ENCODE results near the gene FLVCR1.
"Not testable (repeated sequence)": the region's sequence is repeated elsewhere in the genome, so short reads cannot be mapped to it uniquely, and the experiment has no call there.

Gene FLVCR1

GRCh38 chr1:212838145-212838544 lies 19.9 kb upstream of the FLVCR1 start:
- FAIRE-seq = no peak
- TF ChIP-seq POLR2A (IDR thresholded peaks at IDR 0.05; ENCODE audit: low read depth, low read length) (no peak), TAF1 (IDR thresholded peaks at IDR 0.05; ENCODE audit: borderline replicate concordance, low read depth, low read length) (no peak), POLR2AphosphoS5 (IDR thresholded peaks at IDR 0.05; ENCODE audit: low read depth, low read length) (no peak)
- DNase-seq (ENCODE audit: insufficient read length) = no peak

DNA sequence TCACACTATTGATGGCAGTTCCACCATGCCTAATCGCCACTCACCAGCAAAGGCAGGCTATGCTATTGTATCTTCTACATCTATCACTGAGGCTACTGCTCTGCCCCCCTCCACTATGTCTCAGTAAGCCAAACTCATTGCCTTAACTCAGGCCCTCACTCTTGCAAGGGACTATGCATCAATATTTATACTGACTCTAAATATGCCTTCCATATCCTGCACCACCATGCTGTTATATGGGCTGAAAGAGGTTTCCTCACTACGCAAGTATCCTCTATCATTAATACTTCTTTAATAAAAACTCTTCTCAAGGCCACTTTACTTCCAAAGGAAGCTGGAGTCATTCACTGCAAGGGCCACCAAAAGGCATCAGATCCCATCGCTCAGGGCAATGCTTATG lies 13.6 kb upstream of the FLVCR1 start:
- not testable (repeated sequence) for DNase-seq (ENCODE audit: insufficient read length); FAIRE-seq

DNA sequence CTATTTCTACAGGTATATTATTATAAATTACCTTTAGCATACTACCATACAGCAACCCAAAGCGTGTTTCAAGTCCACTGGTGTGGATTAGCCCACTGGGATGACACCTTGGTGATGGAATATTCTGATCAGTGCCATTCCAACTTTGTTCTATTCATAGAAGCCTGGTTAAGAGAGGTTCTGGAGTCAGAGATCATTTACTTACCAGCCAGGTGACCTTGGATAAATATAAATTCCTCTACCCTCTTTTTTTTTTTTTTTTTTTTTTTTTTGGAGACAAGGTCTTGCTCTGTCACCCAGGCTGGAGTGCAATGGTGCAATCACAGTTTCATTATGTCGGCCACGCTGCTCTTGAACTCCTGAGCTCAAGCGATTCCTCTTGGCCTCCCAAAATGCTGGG lies 10.5 kb upstream of the FLVCR1 start, which contains the start of gene SPATA45:
SPATA45 (minus strand) TSS at position 101 of the 400 bp plus-strand sequence. CDS start 11,500 bp downstream, outside the sequence.
- no peak for FAIRE-seq
- no peak for TF ChIP-seq TAF1 (IDR thresholded peaks at IDR 0.05; ENCODE audit: borderline replicate concordance, low read depth, low read length)
- no peak for TF ChIP-seq POLR2A (IDR thresholded peaks at IDR 0.05; ENCODE audit: low read depth, low read length)
- no peak for TF ChIP-seq POLR2AphosphoS5 (IDR thresholded peaks at IDR 0.05; ENCODE audit: low read depth, low read length)
- no peak for DNase-seq (ENCODE audit: insufficient read length)

DNA sequence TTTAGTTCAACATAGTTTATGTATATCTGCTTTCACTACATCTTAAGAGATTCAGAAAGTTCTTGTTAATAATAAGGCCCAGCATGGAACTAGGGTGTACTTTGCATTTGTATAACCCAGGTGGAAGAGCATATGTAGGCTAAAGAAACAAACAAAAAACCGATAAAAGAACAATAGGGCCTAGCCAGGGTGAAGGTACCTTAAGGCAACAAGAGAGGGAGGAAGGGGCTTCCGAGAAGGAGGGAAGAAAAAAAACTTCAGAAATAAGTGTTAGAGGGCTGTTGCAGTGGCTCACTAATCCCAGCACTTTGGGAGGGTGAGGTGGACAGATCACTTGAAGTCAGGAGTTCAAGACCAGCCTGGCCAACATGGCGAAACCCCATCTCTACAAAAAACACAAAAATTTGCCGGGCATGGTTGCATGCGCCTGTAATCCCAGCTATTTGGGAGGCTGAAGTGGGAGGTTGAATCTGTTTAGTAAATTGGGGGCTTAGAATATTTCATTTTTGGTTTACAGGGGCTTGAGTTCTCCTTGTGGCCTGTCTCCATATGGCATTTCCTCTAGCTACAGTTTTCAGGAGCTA lies 5.9 kb upstream of the FLVCR1 start:
- DNase-seq (ENCODE audit: insufficient read length) (no peak), FAIRE-seq (no peak)
- TF ChIP-seq POLR2A (IDR thresholded peaks at IDR 0.05; ENCODE audit: low read depth, low read length) (no peak), TAF1 (IDR thresholded peaks at IDR 0.05; ENCODE audit: borderline replicate concordance, low read depth, low read length) (no peak), POLR2AphosphoS5 (IDR thresholded peaks at IDR 0.05; ENCODE audit: low read depth, low read length) (no peak)

- FAIRE-seq = no peak
- TF ChIP-seq TAF1 (IDR thresholded peaks at IDR 0.05; ENCODE audit: borderline replicate concordance, low read depth, low read length) = no peak
- TF ChIP-seq POLR2A (IDR thresholded peaks at IDR 0.05; ENCODE audit: low read depth, low read length) = no peak
- no peak for TF ChIP-seq POLR2AphosphoS5 (IDR thresholded peaks at IDR 0.05; ENCODE audit: low read depth, low read length)
- DNase-seq (ENCODE audit: insufficient read length) = no peak
Measured at GRCh38 chr1:212853658-212854057, 4.4 kb upstream of the FLVCR1 start.

GRCh38 chr1:212856755-212857154 lies 1.3 kb upstream of the FLVCR1 start:
- TF ChIP-seq POLR2A (IDR thresholded peaks at IDR 0.05; ENCODE audit: low read depth, low read length) (no peak), POLR2AphosphoS5 (IDR thresholded peaks at IDR 0.05; ENCODE audit: low read depth, low read length) (no peak), TAF1 (IDR thresholded peaks at IDR 0.05; ENCODE audit: borderline replicate concordance, low read depth, low read length) (no peak)

GRCh38 chr1:212858461-212859265 lies 588 bp downstream of the FLVCR1 start:
- FAIRE-seq (peak; percentile 14), DNase-seq (ENCODE audit: insufficient read length) (peak; percentile 20)
- TF ChIP-seq POLR2A (IDR thresholded peaks at IDR 0.05; ENCODE audit: low read depth, low read length) (no peak), TAF1 (IDR thresholded peaks at IDR 0.05; ENCODE audit: borderline replicate concordance, low read depth, low read length) (no peak), POLR2AphosphoS5 (IDR thresholded peaks at IDR 0.05; ENCODE audit: low read depth, low read length) (no peak)

More at GRCh38 chr1:212856755-212857154, 1.3 kb upstream of the FLVCR1 start:
- DNase-seq (ENCODE audit: insufficient read length) (no peak), FAIRE-seq (peak; percentile 24)

GRCh38 chr1:212860713-212861581 lies 2.9 kb downstream of the FLVCR1 start:
- TF ChIP-seq POLR2AphosphoS5 (IDR thresholded peaks at IDR 0.05; ENCODE audit: low read depth, low read length) (no peak), POLR2A (IDR thresholded peaks at IDR 0.05; ENCODE audit: low read depth, low read length) (no peak), TAF1 (IDR thresholded peaks at IDR 0.05; ENCODE audit: borderline replicate concordance, low read depth, low read length) (no peak)
- no peak for DNase-seq (ENCODE audit: insufficient read length)

GRCh38 chr1:212862111-212862690 lies 4.1 kb downstream of the FLVCR1 start:
- no peak for TF ChIP-seq TAF1 (IDR thresholded peaks at IDR 0.05; ENCODE audit: borderline replicate concordance, low read depth, low read length)
- no peak for TF ChIP-seq POLR2A (IDR thresholded peaks at IDR 0.05; ENCODE audit: low read depth, low read length)
- no peak for TF ChIP-seq POLR2AphosphoS5 (IDR thresholded peaks at IDR 0.05; ENCODE audit: low read depth, low read length)
- FAIRE-seq = no peak
- no peak for DNase-seq (ENCODE audit: insufficient read length)

More at GRCh38 chr1:212860713-212861581, 2.9 kb downstream of the FLVCR1 start:
- no peak for FAIRE-seq

DNA sequence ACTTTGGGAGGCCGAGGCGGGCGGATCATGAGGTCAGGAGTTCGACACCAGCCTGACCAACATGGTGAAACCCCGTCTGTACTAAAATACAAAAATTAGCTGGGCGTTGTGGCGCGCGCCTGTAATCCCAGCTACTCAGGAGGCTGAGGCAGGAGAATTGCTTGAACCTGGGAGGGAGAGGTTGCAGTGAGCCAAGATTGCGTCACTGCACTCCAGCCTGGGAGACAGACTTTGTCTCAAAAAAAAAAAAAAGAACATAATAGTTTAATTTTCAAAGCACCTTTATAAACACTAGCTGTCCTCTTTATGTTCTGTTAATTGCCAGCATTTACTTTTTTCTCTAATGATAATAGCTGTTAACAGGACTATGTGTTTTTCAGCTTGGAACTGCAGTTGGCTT lies 5.3 kb downstream of the FLVCR1 start:
- not testable (repeated sequence) for FAIRE-seq; DNase-seq (ENCODE audit: insufficient read length)

- no peak for DNase-seq (ENCODE audit: insufficient read length)
- no peak for FAIRE-seq
Measured at GRCh38 chr1:212864201-212864600, 6.1 kb downstream of the FLVCR1 start.

More at GRCh38 chr1:212864201-212864600, 6.1 kb downstream of the FLVCR1 start:
- TF ChIP-seq POLR2AphosphoS5 (IDR thresholded peaks at IDR 0.05; ENCODE audit: low read depth, low read length) = no peak
- no peak for TF ChIP-seq TAF1 (IDR thresholded peaks at IDR 0.05; ENCODE audit: borderline replicate concordance, low read depth, low read length)
- no peak for TF ChIP-seq POLR2A (IDR thresholded peaks at IDR 0.05; ENCODE audit: low read depth, low read length)

Measured in GM12892 (cell line).